HG03095 (cell line): Measurements from ENCODE around the gene TEKT2.

ENCODE experiments used
- ATAC-seq: cut with Tn5 transposase; IDR thresholded peaks from one replicate; pipeline ENCODE4 v1.9.1; 2021; ENCODE audit warnings: moderate library complexity; ENCODE audit not compliant: unreplicated experiment

The TEKT2 gene

DNA sequence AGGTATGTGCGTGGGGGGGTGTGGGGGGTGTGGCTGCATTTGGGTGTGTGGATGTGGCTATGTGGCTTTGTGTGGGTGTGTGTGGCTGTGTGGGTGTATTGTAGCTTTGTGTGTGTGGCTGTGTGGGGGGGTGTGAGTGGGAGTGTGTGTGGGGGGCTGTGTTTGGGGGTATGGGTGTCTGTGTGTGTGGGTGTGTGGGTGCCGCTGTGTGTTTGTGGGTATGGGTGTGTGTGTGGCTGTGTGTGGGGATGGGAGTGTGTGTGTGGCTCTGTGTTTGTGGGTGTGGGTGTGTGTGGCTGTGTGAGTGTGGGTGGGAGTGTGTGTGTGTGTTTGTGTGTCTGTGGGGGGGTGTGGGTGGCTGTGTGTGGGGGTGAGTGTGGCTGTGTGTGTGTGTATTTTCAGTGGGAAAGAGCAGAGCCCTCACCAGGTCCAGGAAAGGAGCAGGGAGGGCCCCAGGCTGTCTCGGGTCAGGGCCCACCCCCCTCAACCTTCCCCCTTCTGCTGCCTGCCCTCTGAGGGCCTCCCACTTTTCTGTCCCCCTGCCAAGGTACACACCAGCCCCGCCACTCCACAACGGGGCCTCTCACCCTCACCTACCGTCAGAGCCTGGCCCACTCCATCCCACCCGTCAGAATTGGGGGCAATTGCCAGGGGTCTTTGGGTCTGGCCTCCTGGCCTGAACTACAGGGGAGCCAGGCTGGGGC is 43.1 kb downstream of the TEKT2 start:
- no peak for ATAC-seq

DNA sequence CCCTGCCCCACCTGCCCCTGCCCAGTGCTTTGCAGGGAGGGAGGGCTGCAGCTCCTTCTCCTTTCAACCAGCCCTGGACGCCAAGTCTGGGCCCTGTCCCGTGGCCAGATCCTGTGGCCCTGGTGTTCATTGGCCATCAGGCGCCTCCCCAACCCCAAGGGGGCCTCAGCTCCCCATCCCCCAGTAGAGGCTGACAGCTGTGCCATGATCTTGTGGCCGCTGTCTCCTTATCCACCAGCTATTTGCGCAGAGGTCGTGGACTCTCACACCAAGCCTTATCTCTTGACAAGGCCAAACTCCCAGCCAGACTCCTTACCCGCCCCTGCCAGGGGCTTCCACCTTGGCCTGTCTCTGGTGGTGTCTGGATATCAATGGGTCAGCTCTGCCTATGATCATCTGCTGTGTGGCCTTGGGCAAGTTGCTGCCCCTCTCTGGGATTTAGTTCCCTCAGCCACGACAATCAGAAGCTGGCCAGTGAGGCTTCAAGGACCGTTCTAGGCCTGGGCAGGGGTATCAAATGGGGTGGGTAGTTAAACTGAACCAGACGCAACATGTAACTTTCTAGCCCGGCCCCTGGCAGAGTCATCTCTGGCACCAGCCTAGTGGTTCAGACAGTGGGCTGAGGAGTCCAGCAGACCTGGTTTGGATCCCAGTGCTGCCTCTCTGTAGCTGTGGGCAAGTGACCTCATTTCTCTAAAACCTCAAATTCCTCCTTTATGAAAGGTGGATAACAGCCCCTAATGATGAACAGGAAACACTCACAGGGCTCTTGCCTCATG is 44.4 kb downstream of the TEKT2 start:
- ATAC-seq, result no peak

DNA sequence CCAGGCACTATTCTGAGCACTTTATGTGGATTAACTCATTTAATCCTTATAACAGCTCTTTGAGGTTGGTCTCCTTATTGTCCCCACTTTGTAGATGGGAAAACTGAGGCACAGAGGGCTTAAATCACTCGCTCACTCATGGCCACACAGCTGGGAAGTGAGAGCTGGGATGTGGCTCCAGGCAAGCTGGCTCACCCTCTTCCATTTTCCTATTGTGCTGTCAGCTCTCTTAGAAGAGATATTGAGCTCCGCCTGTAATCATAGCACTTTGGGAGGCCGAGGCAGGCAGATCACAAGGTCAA is 45.0 kb downstream of the TEKT2 start:
- ATAC-seq, result no peak

DNA sequence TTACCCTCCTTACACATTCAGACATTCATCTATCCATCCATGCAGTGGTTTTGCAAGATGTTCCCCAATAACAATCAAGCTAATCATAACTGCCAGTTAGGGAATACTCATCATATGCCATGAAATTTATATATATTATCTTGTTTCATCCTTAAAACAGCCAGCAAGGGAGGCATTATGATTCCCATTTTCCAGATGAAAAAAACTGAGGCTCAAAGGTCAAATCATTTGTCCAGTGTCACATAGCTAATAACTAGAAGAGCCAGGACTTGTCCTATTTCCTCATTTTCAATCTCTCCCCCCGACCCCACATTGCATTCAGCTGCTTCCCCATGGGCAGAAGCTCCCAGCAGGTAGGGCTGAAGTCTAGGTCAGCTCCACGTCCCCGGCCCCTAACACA is 48.1 kb downstream of the TEKT2 start:
- ATAC-seq, result no peak

DNA sequence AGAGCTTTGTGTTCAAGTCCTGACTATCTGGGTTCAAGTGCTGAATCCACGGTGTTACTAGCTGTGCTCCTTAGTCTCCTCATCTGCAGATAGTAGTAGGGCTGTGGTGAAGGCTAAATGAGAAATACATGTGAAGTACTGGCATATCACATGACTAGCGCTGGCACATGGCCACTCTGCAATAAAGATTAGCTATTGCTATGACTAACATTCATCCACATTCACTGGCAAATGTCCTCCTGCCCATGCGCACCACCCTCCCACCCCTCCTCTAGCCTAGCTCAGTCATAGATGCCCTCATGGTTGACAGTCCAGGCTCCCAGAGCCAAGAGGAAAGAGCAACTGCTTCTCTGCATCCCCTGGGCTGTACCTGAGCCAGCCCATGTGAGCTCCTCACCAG is 49.6 kb downstream of the TEKT2 start:
- ATAC-seq, result no peak

DNA sequence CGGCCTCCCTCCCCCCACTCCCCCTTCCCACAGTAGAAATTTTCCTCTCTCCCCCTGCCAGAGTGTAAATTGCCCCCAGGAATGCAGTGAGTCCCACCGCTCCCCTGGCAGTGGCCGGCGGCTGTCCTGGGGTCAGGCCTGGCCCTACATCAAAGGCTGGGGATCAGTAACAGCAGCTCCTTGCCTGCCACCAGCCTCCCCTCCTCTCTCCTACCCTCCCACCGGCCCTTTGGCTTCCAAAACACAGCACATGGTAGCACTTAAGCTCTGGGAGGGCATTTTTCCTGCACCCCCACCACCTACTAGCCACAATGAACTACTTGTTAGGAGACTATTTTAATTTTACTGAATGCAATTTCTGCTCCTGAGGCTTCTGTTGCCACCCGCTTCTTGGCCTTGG is 50.1 kb downstream of the TEKT2 start:
- no peak for ATAC-seq

DNA sequence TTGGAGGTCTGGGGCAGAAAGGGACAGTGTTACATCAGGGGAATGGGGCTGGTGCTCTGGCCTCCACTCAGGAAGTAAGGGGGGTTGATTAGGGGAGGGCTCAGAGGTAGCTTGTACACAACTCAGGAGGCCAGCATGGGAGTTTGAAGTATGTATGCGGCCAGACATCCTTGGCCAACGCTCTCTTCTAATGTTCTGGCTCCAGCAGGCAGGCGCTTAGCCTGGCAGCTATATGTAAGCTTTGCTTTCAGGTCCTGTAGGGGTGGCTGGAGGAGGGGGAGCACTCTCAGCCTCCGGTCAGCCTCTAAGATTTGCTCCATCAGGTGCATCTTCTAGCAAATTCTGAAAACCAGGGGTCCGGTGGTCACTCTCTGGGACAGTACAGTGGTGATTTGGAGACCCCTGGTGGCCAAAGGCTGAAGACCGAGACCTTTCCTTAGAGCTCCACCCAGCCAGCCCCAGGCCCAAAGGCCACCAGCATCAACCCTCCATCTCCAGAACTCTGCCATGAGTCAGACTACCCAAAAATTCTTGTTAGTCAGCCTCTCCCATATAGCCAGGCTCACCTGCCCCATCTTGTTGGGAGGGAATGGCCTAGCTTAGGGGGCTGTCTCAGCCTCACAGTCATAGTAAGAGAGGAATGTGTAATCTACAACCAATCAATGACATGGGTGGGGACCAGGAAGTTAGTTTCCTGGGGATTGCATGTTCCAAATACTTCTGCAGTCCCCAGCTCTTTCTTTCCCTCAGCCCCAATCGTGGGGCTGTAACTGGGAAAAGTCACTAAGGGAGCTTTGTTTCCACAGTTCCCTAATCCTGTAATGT is 50.8 kb downstream of the TEKT2 start:
- no peak for ATAC-seq

DNA sequence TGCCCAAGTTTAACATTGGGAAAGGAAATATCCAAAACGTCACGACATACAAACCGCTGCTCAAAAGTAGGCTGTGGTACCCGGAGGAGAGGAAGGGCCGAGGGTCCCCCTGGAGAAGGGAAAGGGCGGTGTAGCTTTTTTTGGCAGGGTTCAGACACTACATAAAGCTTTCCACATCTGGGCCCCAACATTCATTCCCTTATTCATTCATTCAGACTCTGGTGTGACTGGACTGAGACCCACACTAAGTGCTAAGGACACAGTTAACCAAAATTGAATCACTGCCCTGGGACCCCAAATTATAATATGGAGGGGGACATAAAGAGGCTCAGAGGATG is 51.4 kb downstream of the TEKT2 start:
- no peak for ATAC-seq

DNA sequence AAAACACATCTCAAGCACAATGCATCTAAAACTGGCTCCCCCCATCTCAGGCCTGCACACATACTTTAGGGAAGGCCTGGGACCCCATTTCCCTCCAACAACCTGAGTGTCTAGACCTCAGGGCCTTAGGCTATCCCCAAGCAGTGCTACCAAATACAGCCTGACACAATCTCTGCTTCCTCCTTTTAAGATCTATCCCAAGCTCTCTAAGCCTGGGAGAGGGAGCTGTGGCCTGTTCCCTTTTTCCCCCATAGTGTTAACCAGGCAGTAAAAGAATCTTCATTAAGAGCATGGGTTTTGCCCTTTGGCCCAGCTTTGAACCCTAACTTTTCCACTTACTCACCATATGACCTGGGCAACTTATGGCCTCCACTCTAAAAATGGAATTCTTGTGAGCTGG is 51.9 kb downstream of the TEKT2 start:
- ATAC-seq, result no peak

DNA sequence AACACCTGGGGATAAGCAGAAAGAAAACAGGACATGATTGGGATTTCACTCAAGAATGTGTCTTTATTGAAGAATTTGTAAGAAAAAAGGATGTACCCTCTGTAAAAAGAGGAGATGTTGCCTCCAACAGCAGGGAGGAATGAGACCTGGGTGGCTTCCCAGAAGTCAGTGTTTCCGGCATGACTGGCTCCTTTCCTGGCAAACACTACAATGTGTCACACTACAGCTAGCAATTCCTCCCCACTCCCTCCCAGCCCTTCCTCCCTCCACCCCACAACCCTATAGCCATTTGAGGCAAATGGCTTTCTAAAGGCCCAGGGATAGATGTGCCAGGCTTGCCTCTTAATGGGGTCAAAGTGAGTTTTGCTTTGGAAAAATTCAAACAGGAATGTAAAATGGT is 52.6 kb downstream of the TEKT2 start:
- no peak for ATAC-seq

DNA sequence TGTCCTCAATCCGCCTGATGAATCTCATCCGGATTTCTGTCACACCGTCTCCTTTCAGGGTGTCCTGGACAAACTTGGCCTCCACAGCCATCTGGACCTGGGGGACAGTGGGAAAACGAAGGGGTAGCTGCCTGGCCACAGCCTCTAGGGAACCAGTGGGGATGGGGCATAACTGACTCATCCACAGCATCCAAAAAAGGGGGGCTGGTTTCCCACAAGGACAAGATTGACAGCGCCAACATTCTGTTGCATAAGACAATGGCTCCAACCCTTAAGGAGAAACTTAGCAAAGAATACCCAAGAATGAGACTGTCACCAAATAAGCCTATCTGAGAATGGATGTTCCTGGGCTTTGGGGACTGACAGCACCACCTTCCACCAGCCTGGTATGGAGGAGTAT is 53.3 kb downstream of the TEKT2 start:
- ATAC-seq, result no peak

DNA sequence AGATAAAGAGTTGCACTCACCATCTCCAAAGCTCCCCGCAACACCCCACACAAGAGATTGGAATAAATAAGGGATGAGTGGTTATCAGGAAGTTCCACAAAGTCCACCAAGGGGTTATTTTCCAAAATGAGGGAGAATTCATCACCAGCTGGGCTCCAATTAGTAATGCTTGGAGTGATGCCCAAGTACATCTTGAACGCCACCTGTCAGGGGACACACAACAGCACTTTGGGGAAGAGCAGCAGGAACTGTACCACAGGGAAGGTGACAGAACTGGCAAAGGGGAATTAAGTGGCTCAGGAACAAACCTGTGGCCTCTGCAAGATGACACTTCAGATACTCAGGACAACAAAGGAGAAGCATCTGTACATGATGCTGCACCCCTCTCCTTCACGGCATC is 53.9 kb downstream of the TEKT2 start:
- no peak for ATAC-seq
